Stomach (tissue), 9 donors: Measurements from ENCODE around the gene LRRC72. TPM values are rescaled to one million over a fixed set of nuclear protein-coding genes. Genes with fewer than 3 reads are reported as not detected.

Experiments
- DNase-seq, 2 donors: peaks; one replicate each; pipeline versions ENCODE4 v3.0.0 to v3.0.0-alpha.2; 2013 to 2019
- H3K27ac ChIP-seq, 5 donors: fragments of 200-600 bp in 4 of 5; sonication (generic) in 4 of 5; one replicate each; pipeline ENCODE4 v1.5.1; 2013 to 2019; ENCODE audit warnings: mild to moderate bottlenecking in 1 of 5, moderate library complexity in 1 of 5
- H3K27me3 ChIP-seq, 3 donors: fragments of 200-600 bp; sonication (generic); one replicate each; pipeline ENCODE4 v1.5.1; 2017 to 2019; ENCODE audit warnings: mixed run types in 1 of 3
- H3K36me3 ChIP-seq, 4 donors: fragments of 200-600 bp; sonication (generic); 1 replicate in 3 of 4; 2 replicates in 1 of 4; pipeline ENCODE4 v1.5.1; 2016 to 2019
- H3K4me1 ChIP-seq, 4 donors: fragments of 200-600 bp; sonication (generic); one replicate each; pipeline ENCODE4 v1.5.1; 2016 to 2019
- H3K4me3 ChIP-seq, 4 donors: fragments of 200-600 bp; sonication (generic) in 3 of 4; one replicate each; pipeline ENCODE4 v1.5.1; 2016 to 2019; ENCODE audit warnings: mild to moderate bottlenecking in 1 of 4
- H3K9me3 ChIP-seq, 4 donors: fragments of 200-600 bp; sonication (generic); one replicate each; pipeline ENCODE4 v1.5.1; 2016 to 2019
- CTCF ChIP-seq, 7 experiments: fragments of 450-650 bp in 4 of 7; fragments of 200-600 bp in 3 of 7; sonication (generic) in 3 of 7; IDR thresholded peaks; one replicate each; pipeline ENCODE4 v1.5.1; 2016 to 2019; ENCODE audit warnings: antibody characterized with exemption in 7 of 7, control low read depth in 2 of 7, mild to moderate bottlenecking in 1 of 7
- EP300 ChIP-seq: sonication (generic); formaldehyde crosslinking; IDR thresholded peaks from one replicate; pipeline ENCODE4 v1.6.1; 2017; ENCODE audit warnings: antibody characterized with exemption
- POLR2A ChIP-seq, 4 donors: fragments of 450-650 bp; IDR thresholded peaks; one replicate each; pipeline ENCODE4 v1.6.1; 2016; ENCODE audit warnings: antibody characterized with exemption in 4 of 4, control low read depth in 2 of 4, mild to moderate bottlenecking in 1 of 4, moderate library complexity in 1 of 4
- POLR2AphosphoS5 ChIP-seq, 3 donors: sonication (generic); formaldehyde crosslinking; IDR thresholded peaks; one replicate each; pipeline ENCODE4 v1.6.1; 2016; ENCODE audit warnings: antibody characterized with exemption in 3 of 3
- WGBS, 5 donors: extraction: QIAGEN DNeasy Blood & Tissue Kit in 3 of 5; methylation state at CpG; one replicate each; pipeline versions ENCODE4 v1.1.5 to v1.1.7; 2013 to 2018; 5-methylcytosine and 5-hydroxymethylcytosine counted together
- intact Hi-C: fragments of 100-400 bp; cut with DNase I; formaldehyde crosslinking; loops from one replicate; pipeline ENCODE4 v1.15.1; 2023; ENCODE audit warnings: low total_unique reads
- polyA plus RNA-seq, 3 donors: library from polyadenylated mRNA; stranded (reverse); fragments of 200-250 nt; gene quantifications; one replicate each; pipeline ENCODE4 v1.2.3, GENCODE V29; 2013
- total RNA-seq, 5 donors: library from RNA; depleted of rRNA; stranded (reverse); fragments of >200 nt; gene quantifications; one replicate each; pipeline versions ENCODE4 v1.1.0 to v1.2.3, GENCODE V29; 2014 to 2016
- donor health status: healthy with polysubstance abuse.
- donor health status: Bipolar disorder and iron deficiency.
- donor health status: healthy.

Gene LRRC72
- total and polyA plus RNA-seq, 8 donors, result not detected

GRCh38 chr7:16583834-16584233, 57.2 kb downstream of the LRRC72 start:
- 94 to 99% (median 97%) methylated on average over 5 to 7 of the region's 7 CpGs for WGBS, 5 donors
- peaks cover 0 to 13% (median 0%) of the 10 kb centered on the region in 4 donors for H3K4me1 ChIP-seq
- TF ChIP-seq EP300 (no peak), POLR2AphosphoS5 (IDR thresholded peaks at IDR 0.05) (no peak), CTCF (IDR thresholded peaks at IDR 0.05) (no peak)
- no peak for DNase-seq
- no peaks in the 10 kb centered on the region for H3K9me3 ChIP-seq
- no peak overlapping the region for H3K4me3 ChIP-seq
- no peaks in the 10 kb centered on the region for H3K27me3 ChIP-seq
- no peak overlapping the region for H3K27ac ChIP-seq
- H3K36me3 ChIP-seq, result no peaks in the 10 kb centered on the region
- intact Hi-C loops, result no loop called here

- no peak for DNase-seq
- TF ChIP-seq POLR2A (IDR thresholded peaks at IDR 0.05) (no peak), EP300 (no peak), CTCF (IDR thresholded peaks at IDR 0.05) (no peak), POLR2AphosphoS5 (IDR thresholded peaks at IDR 0.05) (no peak)
- Histone ChIP-seq H3K36me3 (no peaks in the 10 kb centered on the region), H3K4me3 (no peak overlapping the region), H3K27me3 (no peaks in the 10 kb centered on the region), H3K9me3 (no peaks in the 10 kb centered on the region), H3K4me1 (peaks cover 0 to 22% (median 9%) of the 10 kb centered on the region in 4 donors), H3K27ac (no peak overlapping the region)
- intact Hi-C loops, result no loop called here
- WGBS, 5 donors, result 95 to 98% (median 96%) methylated on average over 16 to 17 of the region's 17 CpGs
Observed at GRCh38 chr7:16585540-16585939, 58.9 kb downstream of the LRRC72 start.

GRCh38 chr7:16586081-16586874, 59.7 kb downstream of the LRRC72 start:
- no peaks in the 10 kb centered on the region for H3K9me3 ChIP-seq
- intact Hi-C loops, result no loop called here
- H3K27me3 ChIP-seq, result no peaks in the 10 kb centered on the region
- H3K4me3 ChIP-seq, result no peak overlapping the region
- H3K27ac ChIP-seq, result no peak overlapping the region
- DNase-seq, result no peak
- WGBS, 5 donors, result 74 to 93% (median 90%) methylated on average over 28 to 42 of the region's 42 CpGs
- H3K4me1 ChIP-seq, result peaks cover 0 to 22% (median 12%) of the 10 kb centered on the region in 4 donors
- TF ChIP-seq EP300 (no peak), CTCF (IDR thresholded peaks at IDR 0.05) (no peak), POLR2AphosphoS5 (IDR thresholded peaks at IDR 0.05) (no peak), POLR2A (IDR thresholded peaks at IDR 0.05) (no peak)
- no peaks in the 10 kb centered on the region for H3K36me3 ChIP-seq

GRCh38 chr7:16587129-16587528, 60.5 kb downstream of the LRRC72 start:
- TF ChIP-seq POLR2AphosphoS5 (IDR thresholded peaks at IDR 0.05) (no peak), EP300 (no peak), CTCF (IDR thresholded peaks at IDR 0.05) (no peak), POLR2A (IDR thresholded peaks at IDR 0.05) (no peak)
- 85 to 91% (median 89%) methylated on average over 3 of the region's 3 CpGs for WGBS, 5 donors
- no peak overlapping the region for H3K4me3 ChIP-seq
- no peaks in the 10 kb centered on the region for H3K27me3 ChIP-seq
- peaks cover 0 to 22% (median 12%) of the 10 kb centered on the region in 4 donors for H3K4me1 ChIP-seq
- DNase-seq, result no peak
- no peak overlapping the region for H3K27ac ChIP-seq
- H3K9me3 ChIP-seq, result no peaks in the 10 kb centered on the region
- no peaks in the 10 kb centered on the region for H3K36me3 ChIP-seq
- intact Hi-C loops, result no loop called here
